GM19239 (cell line): ENCODE data around the gene DRD2.

ENCODE experiments used
- DNase-seq: peaks from one replicate; pipeline ENCODE4 v3.0.0; 2011; ENCODE audit warnings: low spot score; ENCODE audit not compliant: insufficient read length
- FAIRE-seq: peaks from 2 replicates; lab custom pipeline; 2011; peaks lifted over from hg19 to GRCh38; lab: Jason Lieb, UNC

The DRD2 gene

DNA sequence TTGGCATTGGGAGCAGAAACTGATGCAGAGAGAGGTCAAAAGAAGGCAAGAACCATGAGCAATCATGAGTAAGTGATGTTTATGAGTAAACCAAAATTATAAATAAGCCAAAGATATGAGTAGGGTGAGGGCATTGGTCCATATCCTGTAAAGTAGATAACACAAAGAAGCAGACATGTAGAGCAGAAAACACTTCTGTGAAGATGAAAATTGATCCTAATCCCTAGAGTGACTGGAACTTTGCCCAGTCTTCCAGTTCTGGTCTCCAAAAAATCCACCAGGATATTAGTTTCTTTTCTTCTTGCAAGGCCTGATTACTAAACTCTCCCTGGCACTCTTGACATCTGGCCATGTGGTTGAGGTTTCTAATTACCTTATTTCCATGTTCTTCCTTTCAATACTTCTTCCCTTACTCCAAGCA lies 13.7 kb upstream of the DRD2 start:
- DNase-seq: no peak
- FAIRE-seq: no peak

DNA sequence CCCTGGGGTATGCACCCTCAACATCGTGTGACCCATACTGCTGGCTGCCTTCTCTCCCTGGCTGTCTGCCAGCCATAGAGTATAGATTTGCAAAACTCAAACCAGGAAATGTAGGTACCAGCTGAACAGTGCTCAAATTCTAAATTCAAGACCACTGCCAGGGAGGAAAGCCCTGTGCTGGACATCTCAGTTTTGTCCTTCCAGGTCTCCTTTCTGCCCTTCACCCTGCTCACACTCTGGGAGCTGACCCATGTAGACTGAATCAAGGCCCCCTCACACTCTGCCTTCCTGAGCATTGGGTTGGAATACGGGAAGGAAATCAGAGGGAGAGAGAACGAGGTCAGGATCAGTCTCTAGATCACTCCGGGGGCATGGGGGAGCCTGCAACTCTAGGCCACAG lies 12.4 kb upstream of the DRD2 start:
- DNase-seq: no peak
- no peak for FAIRE-seq

DNA sequence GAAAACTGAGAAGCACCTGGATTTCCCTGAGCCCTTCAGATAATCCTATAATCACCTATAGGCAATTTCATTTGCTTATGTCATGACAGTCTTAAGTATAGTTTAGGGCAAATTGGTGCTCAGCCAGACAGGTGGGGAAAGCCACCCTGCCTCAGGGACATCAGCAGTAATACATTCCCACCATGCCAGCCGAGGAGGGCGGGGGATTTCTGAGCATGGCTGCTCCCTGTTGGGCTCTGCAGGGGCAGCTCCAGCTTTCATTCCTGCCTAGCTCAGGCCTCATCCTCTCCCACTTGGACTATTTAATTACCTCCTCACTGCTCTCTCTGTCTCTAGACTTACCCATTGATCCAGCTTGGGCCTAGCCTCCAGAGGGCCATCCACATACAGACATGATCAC lies 9.0 kb upstream of the DRD2 start:
- no peak for DNase-seq
- no peak for FAIRE-seq

DNA sequence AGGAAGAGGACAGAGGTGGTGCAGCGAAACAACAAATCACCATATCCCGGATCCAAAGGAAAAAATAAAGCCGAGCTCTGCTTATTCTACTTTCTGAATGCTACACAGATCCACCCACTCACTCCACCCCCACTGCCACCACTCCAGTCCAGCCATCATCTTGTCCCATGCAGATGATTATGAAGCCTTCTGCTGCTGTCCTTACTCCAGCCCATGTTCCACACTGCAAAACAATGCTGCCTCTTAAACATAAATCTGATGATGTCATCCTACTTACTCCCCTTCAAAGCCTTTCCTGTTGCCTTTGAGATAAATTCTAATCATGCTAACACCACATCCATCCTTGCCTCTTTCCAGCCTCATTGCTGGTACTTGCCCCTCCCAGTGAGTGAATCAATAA lies 6.5 kb upstream of the DRD2 start:
- no peak for DNase-seq
- no peak for FAIRE-seq

DNA sequence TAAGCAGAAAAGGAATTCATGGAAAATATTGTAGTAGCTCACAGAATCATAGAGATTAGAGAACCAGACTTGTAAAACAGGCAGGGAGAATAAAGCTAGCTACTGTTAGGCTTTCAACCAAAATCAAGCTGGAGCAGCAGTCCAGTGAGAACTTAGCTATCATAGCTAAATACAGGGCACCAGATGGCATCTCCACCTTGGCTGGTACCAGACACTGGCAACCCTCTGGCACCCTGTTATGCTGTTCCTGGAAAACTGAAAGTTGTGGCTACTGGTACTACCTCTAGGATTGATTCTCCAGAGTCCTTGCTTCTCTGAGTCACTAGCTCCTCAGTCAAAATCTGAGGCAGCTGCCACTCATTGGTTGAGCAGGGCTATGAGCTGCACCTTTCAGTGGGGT lies 6.0 kb upstream of the DRD2 start:
- no peak for DNase-seq
- FAIRE-seq: no peak

DNA sequence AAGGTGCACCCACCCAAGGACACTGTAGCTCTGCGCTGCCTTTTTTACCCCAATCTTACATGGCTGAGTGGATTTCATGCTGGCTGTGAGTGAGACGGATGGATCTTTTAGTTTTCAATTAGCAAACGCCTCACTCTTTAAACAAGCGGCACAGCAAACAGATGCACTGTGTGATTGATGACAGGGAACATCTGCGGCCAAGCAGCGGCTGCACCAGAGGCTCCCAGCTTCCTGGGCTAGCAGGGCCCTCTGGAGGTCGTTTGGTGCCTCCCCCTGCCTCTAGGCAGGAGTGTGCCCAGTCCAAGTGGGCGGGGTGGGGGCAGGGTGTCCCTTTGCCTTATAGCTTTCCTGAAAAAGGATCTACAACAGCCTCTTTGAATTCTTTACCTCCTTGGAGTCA lies 2.1 kb upstream of the DRD2 start:
- no peak for FAIRE-seq
- no peak for DNase-seq

DNA sequence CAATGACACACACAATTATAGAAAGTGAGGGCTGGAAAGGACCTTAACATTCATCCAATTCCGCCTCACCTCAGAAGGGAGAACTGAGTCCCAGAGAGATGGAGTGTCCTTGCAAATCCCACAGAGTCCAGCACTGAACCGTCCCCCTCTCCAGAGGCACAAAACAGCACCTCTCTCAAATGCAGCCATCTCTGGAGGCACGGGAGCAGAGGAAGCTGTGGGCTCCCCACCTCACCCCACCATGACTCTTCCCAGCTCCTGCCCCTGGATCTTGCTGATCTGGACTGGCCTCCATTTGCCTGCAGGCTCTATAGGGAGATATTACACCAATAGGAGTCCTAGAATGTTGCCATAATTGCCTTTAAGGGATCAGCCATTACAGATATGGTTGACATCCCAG lies 1.4 kb upstream of the DRD2 start:
- no peak for DNase-seq
- no peak for FAIRE-seq

DNA sequence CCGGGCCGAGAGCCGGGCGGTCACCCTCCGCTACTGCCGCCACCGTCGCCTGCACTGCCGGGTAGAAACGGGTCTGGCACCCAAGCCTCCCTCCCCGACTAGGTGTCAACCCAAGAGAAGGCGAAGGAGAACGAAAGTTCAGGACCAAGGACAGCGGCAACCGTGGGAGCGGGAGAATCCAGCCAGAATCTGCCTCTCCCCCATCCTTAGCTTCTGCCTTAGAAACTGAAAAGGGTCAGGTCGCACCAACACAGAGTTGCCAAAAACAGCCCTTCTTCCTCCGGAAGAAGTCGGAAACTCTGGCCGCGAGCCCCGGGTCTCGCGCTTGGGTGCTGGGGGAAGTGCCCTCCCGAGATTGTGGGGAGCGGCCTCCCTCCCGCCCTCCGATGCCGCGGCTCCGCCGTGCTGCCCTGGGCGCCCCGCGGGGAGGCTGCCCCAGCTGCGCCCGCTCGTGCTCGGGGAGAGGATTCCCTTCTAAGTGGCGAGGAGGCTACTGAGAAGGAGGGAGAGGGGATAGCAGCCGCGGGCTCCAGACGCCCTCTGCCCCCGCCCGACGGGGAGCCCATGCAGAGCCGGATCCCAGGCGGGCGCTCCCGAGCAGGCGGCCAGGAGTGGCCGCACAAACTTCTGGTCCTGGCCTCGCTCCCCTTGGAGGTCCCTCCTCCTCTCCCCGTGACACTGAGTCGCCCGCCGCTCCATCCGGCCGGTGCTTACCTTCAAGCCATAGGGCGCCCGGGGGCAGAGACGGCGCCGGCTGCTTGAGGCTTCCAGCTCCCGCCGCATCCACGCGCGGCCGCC lies 637 bp downstream of the DRD2 start:
- peak; percentile 48 for DNase-seq
- FAIRE-seq: no peak

DNA sequence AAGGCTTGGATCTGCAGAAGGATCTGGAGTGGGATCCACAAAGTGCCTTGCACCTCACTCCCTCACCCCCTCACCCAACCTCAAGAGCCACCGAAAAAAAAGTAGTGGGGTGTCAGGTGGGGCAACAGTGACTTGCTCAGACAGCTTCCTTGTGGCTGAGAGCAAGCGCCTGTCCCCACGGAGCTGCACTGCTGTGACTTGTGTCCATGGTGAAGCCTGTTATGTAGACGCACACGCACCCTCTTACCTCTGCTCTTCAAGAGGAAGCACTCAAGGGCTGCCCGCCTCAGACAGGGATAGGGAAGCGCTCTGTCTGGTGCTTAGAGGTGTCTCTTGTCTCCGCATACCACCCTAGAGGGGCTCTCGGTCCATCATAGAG lies 1.2 kb downstream of the DRD2 start:
- FAIRE-seq: no peak
- DNase-seq: no peak

DNA sequence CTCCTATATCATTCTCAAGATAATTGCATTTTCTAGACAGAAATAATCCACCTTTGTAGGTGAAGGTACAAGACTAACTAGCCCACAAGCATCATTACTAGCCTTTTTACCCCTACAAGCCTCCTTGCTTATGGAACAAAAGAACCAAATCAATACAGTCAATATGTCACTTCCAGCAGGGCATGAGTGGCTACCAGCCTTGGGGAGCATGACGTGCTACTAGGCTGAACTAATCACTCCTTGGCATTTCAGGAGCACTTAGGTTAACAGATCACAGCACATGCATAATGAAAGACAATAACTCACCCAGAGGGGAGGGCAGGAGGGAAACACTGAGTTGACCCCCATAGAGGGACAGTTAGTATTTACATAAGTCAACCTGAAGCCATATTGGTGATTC lies 2.7 kb downstream of the DRD2 start:
- FAIRE-seq: no peak
- no peak for DNase-seq

DNA sequence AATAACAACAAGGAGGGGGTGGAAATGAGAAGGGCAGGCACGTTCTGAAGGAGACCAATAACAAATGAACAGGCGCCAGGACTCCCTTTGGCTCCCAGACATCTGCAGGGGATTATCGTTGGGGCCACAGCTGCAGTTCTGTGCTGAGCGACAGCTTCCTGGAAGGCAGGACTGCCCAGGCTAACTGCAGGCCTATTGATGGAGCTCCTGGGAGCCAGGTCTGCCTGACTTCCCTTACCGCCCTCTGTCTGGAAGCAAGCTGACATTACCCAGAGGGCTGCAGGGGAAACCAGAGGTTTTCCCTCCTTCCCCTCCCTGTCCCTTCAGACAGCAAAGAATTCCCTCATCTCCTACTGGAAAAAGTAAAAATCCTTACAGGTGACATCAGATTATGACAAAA lies 5.0 kb downstream of the DRD2 start:
- DNase-seq (no peak), FAIRE-seq (no peak)

DNA sequence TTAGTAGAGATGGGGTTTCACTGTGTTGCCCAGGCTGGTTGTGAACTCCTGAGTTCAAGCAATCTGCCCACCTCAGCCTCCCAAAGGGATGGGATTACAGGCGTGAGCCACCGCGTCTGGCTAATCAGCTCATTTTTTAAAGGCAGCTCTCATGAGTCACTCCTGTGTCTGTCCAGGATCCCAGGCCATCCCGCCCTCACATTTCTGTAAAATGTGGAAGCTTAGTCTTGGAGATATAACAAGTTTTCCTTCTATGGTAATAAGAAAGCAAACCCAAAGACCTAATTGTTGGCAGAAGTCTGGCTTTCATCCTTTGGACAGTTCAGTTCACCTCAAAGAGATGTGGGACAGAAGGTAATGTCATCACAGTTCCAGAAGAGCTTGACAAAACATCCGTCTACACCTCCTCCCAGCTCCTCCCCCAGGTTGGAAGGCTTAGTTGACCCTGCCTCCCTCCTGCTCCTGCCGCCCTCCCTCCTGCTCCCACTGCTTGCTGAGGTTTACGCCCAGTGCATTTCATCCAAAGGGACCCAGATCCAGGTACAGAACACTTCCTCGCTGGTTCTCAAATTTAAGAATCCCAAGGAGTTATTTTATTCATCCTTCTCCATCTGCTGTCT lies 6.4 kb downstream of the DRD2 start:
- DNase-seq (no peak), FAIRE-seq (no peak)

DNA sequence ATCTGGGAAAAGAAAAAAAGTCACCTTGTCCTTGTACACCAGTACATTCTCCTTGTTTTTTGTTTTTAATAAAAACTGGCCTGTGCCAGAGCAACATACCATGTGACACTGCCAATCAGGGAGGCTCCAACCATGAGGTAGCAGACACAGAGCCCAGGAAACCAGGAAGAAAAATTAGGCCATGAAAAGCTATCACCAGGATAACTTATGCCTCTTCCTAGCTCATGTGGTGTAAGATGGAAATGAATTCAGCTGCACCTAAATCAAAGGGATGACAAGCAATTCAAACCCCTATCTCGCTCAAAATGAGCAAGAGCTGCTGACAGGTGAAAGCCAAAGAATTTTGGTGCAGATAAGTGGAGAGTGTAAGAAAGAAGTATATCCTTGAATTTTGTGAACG lies 7.7 kb downstream of the DRD2 start:
- no peak for FAIRE-seq

DNA sequence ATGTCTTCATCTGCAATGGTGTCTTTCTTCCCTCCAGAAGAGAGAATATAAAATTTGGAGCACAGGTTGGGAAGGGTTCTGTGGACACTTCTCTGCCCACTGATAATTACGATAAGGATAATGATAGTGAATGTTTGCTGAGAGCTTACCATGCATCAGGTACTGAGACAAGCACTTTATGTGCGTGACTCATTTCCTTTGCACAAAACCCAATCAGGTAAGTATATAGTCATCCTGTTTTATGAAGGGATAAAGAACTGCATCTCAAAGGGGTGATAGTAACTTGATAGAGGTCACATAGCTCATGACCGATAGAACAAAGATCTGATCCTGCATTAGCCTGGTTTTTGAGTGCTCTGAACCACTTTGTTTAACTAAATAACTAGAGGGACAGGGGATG lies 9.4 kb downstream of the DRD2 start:
- FAIRE-seq: no peak
- no peak for DNase-seq

More for the DNA sequence above, 7.7 kb downstream of the DRD2 start:
- DNase-seq: no peak

DNA sequence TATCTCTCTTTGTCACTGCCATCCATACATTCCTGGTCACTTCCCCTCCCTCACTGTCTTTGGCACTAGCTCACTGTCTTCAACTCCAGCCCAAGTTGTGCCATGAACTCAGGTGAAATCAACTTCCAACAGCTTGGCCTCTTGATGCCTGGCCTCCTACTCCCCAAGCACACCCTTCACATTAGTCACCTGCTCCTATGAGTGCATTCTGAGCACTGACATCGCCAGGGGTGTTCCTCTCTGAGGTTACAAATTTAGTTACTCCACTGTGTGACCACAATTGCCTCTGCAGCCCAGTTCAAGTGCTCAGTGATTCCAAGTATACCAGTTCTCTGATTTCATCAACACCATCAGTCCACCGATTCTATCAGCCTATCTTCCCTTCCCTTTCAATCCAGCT lies 10.8 kb downstream of the DRD2 start:
- FAIRE-seq (no peak), DNase-seq (no peak)

DNA sequence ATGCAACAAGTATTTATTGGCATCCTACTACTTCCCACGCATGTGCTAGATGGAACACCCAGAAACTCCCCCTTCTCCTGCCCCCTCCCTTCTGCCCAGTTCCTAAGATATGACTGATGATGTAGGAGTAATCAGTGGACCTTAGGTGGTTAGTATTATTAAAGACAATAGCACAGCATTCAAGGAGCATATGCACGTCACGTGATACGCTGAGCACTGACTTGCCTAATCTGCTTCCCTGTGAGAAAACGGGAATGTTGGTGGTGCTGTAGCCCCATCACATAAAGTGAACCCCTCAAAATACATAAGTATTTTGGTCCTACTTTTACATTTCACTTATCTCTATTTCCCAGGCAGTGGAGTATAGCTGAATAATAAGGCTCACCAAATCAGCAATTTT lies 12.4 kb downstream of the DRD2 start:
- no peak for DNase-seq
- no peak for FAIRE-seq

DNA sequence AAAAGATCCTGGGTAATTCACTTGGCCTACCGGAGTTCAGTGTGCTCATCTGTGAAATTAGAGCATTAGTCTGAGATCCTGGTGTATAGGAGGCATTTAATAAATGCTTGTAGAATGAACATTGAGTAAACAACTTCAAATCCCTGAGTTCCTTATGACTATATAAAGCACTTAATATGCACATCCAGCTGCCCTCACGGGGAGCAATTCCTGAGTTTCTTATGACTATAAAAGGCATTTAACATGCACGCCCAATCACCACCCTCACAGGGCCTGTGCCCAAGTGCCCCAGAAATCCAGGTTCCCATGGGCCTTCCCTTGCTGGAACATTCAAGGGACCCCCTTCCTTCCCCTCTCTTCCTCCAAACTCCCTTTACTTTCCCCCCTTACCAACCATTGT lies 13.6 kb downstream of the DRD2 start:
- no peak for DNase-seq
- FAIRE-seq: no peak

DNA sequence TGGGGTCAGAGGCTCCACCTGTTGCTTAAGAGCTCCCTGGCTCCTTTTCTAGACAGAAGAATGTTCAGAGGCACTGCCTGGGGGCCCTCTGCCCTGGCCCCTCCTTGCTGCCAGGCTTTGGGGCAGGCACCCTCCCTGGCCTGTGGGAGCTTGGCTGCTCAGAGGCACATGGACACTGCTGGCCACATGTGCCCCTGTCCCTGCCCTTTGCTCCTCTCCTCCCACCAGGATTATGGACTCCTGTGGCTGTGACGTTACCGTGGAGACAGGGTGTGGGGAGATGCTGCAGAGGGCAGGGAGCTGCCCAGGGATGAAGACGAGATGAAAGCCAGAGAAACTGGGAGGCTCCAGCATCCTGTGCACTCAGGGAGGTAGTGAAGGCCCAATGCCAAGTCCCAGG lies 14.7 kb downstream of the DRD2 start:
- DNase-seq: no peak
- FAIRE-seq: no peak

DNA sequence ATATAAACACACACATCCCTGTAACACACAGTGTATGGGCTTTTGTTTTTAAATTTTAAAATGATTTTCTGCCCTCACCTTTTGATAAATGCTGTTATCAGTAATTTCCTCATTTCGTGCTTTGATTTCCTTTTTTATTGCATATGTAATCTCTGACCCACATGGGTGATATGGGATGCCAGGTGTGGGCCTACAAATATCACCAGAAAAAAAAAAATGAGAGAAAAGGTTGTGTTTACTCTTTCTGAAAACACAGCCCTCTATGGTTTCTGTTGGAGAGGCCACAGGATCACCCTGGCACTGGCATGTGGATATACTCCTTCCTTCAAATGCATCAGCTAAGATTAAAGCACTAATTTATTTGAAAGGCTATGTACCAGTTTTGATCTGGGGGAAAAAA lies 17.0 kb downstream of the DRD2 start:
- no peak for DNase-seq
- FAIRE-seq: no peak

DNA sequence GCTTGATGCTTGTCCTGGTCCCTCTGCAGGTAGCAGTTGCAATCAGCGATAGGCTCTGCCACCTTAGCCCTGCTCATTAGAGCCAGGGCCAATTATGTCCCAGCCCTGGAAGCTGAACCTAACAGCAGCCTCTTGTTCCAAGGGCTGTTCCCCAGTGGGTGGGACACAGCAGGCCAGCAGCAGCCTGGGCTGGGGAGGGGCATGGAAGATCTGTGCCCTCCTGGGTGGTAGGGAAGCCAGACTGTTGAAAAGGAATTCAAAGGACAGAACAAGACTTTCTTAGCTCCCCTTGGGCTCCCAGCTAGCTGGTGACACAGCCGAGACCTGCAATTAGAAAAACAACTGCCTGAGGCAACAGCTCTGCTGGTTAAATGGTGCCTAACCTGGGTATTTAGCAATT lies 17.4 kb downstream of the DRD2 start:
- no peak for FAIRE-seq
- no peak for DNase-seq

DNA sequence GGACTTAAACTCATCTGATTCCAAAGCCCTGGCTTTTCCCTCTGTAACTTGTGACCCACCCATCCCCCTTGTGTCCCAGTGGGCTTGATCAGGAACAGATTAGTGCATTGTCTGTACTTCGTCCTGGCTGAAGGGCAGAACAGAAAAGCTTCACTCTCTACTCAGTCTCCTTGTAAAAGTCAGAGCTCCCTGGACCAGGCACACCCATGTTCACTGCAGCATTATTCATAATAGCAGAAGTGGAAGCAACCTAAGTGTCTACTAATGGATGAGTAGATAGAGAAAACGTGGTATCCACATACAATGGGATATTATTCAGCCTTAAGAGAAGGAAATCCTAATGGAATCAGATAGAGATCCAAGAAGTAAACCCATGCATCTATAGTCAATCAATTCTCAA lies 20.7 kb downstream of the DRD2 start:
- DNase-seq (no peak), FAIRE-seq (no peak)

DNA sequence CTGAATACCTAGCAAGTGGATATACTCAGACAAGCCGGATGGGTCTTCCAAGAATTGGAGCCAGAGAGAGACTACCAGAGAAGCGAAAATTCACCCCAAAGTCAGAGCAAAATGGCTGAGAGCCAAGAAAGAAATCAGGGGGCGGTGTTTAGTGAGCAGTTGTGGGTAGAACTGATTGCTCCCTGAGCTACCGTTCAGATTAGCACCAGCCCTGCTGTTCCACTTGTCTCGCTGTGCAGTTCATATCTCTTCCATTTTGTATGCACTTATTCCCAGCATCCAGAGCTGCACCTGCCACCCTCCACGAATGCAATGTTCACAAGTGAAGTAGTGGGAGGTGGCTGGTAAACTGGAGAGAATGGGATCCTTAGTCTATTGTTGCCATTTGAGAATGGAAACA lies 25.5 kb downstream of the DRD2 start:
- DNase-seq (no peak), FAIRE-seq (no peak)
